K562 (cell line): ENCODE results near the gene CPPED1. TPM values are rescaled to one million over a fixed set of nuclear protein-coding genes. Genes with fewer than 3 reads are reported as not detected.
A peak's percentile ranks its signal among the peaks of the same experiment; 100 is the strongest.

Experiments used
- ARID2 ChIP-seq: fragments of 450-650 bp; IDR thresholded peaks from 2 replicates; pipeline ENCODE4 v1.6.1; 2017; ENCODE audit warnings: antibody characterized with exemption, mild to moderate bottlenecking
- CBX5 ChIP-seq: IDR thresholded peaks from 2 replicates; pipeline ENCODE4 v1.6.1; 2014; ENCODE audit warnings: low read depth, borderline replicate concordance
- CHD4 ChIP-seq: fragments of 200-600 bp; sonication (generic); IDR thresholded peaks from 3 replicates; pipeline ENCODE4 v1.6.1; 2012; ENCODE audit warnings: low read depth, mild to moderate bottlenecking, mixed read lengths, low read length, inconsistent platforms; ENCODE audit not compliant: insufficient read depth, insufficient replicate concordance, poor library complexity, severe bottlenecking
- CTBP1 ChIP-seq: fragments of 450-650 bp; IDR thresholded peaks from 2 replicates; pipeline ENCODE4 v1.6.1; 2016; ENCODE audit warnings: borderline replicate concordance
- DPF2 ChIP-seq: fragments of 450-650 bp; IDR thresholded peaks from 2 replicates; pipeline ENCODE4 v1.6.1; 2016
- ETV6 ChIP-seq, 3 experiments: fragments of 150-350 bp in 1 of 3; sonication (generic) in 1 of 3; formaldehyde crosslinking in 1 of 3; IDR thresholded peaks; 2 replicates each; pipeline versions ENCODE4 v1.6.1 to v1.8.0; 2014 to 2022; ENCODE audit warnings: borderline replicate concordance in 2 of 3, low read depth in 2 of 3, antibody characterized with exemption in 1 of 3, low read length in 1 of 3, mild to moderate bottlenecking in 1 of 3, missing genetic modification reagents in 1 of 3
- HCFC1 ChIP-seq: IDR thresholded peaks from 2 replicates; pipeline ENCODE4 v1.6.1; 2012; ENCODE audit warnings: low read depth, low read length, improper control_type of control experiment
- HDAC8 ChIP-seq: fragments of 450-650 bp; IDR thresholded peaks from 2 replicates; pipeline ENCODE4 v1.6.1; 2016; ENCODE audit warnings: mild to moderate bottlenecking, missing genetic modification characterization, moderate library complexity, missing compliant biosample characterization
- LARP7 ChIP-seq: fragments of 450-650 bp; IDR thresholded peaks from 2 replicates; pipeline ENCODE4 v1.6.1; 2016
- MCM2 ChIP-seq: fragments of 450-650 bp; IDR thresholded peaks from 2 replicates; pipeline ENCODE4 v1.6.1; 2017; ENCODE audit warnings: low read depth, mild to moderate bottlenecking
- MCM5 ChIP-seq: fragments of 450-650 bp; IDR thresholded peaks from 2 replicates; pipeline ENCODE4 v1.6.1; 2016; ENCODE audit warnings: low read depth
- MEF2A ChIP-seq: IDR thresholded peaks from 2 replicates; pipeline ENCODE4 v1.6.1; 2011; ENCODE audit warnings: low read depth, mild to moderate bottlenecking, low read length, moderate library complexity; ENCODE audit not compliant: control insufficient read depth
- NBN ChIP-seq: fragments of 450-650 bp; IDR thresholded peaks from 2 replicates; pipeline ENCODE4 v1.6.1; 2016; ENCODE audit warnings: low read depth, mild to moderate bottlenecking
- NFE2L1 ChIP-seq: fragments of 450-650 bp; IDR thresholded peaks from 2 replicates; pipeline ENCODE4 v1.6.1; 2016; ENCODE audit warnings: missing genetic modification characterization, low read depth, mild to moderate bottlenecking, missing compliant biosample characterization, moderate library complexity, borderline replicate concordance
- NFXL1 ChIP-seq: fragments of 450-650 bp; formaldehyde crosslinking; IDR thresholded peaks from 2 replicates; pipeline ENCODE4 v1.4.0; 2021; ENCODE audit warnings: mild to moderate bottlenecking
- NKRF ChIP-seq: fragments of 450-650 bp; IDR thresholded peaks from 2 replicates; pipeline ENCODE4 v1.6.1; 2016; ENCODE audit warnings: borderline replicate concordance
- POLR2G ChIP-seq: fragments of 200-400 bp; formaldehyde crosslinking; IDR thresholded peaks from 2 replicates; pipeline ENCODE4 v1.6.1; 2017; ENCODE audit warnings: low read depth, mild to moderate bottlenecking, antibody characterized with exemption, low read length, moderate library complexity
- RBFOX2 ChIP-seq: fragments of 200-400 bp; formaldehyde crosslinking; IDR thresholded peaks from 2 replicates; pipeline ENCODE4 v1.6.1; 2017; ENCODE audit warnings: low read depth, mild to moderate bottlenecking, low read length, moderate library complexity
- RFX1 ChIP-seq: fragments of 450-650 bp; IDR thresholded peaks from 2 replicates; pipeline ENCODE4 v1.6.1; 2016; ENCODE audit warnings: mild to moderate bottlenecking, moderate library complexity
- RNF2 ChIP-seq: sonication (generic); IDR thresholded peaks from 2 replicates; pipeline ENCODE4 v1.6.1; 2016
- SMARCA4 ChIP-seq: fragments of 450-650 bp; IDR thresholded peaks from 2 replicates; pipeline ENCODE4 v1.6.1; 2016
- SRF ChIP-seq, 2 experiments: fragments of 250-450, 450-650 bp in 1 of 2; sonication (Bioruptor Pico) in 1 of 2; sonication (generic) in 1 of 2; formaldehyde crosslinking; IDR thresholded peaks; 2 replicates each; pipeline versions ENCODE4 v1.5.0 to v1.5.1; 2020 to 2022; ENCODE audit warnings: mild to moderate bottlenecking in 1 of 2, missing genetic modification reagents in 1 of 2
- ZBTB1 ChIP-seq: sonication (generic); formaldehyde crosslinking; IDR thresholded peaks from 2 replicates; pipeline ENCODE4 v1.8.1; 2023; ENCODE audit warnings: missing genetic modification reagents, low read depth, mild to moderate bottlenecking, borderline replicate concordance
- ZNF274 ChIP-seq: IDR thresholded peaks from 2 replicates; pipeline ENCODE4 v1.6.1; 2011; ENCODE audit warnings: low read depth, mild to moderate bottlenecking, low read length, moderate library complexity, borderline replicate concordance
- ZNF41 ChIP-seq: fragments of 250-450 bp; sonication (Bioruptor Pico); conservative IDR thresholded peaks from 2 replicates; pipeline ENCODE4 v1.4.0; 2020; ENCODE audit warnings: mild to moderate bottlenecking
- ZNF511 ChIP-seq: sonication (generic); formaldehyde crosslinking; IDR thresholded peaks from 2 replicates; pipeline ENCODE4 v1.8.0; 2022; ENCODE audit warnings: mild to moderate bottlenecking, missing genetic modification reagents
- ZNF561 ChIP-seq: fragments of 450-650 bp; formaldehyde crosslinking; conservative IDR thresholded peaks from 2 replicates; pipeline ENCODE4 v1.4.0; 2020; ENCODE audit warnings: mild to moderate bottlenecking, moderate library complexity
- ZNF583 ChIP-seq: fragments of 250-450 bp; sonication (Bioruptor Pico); IDR thresholded peaks from 2 replicates; pipeline ENCODE4 v1.4.0; 2020
- ZNF699 ChIP-seq: fragments of 250-450 bp; sonication (Bioruptor Pico); IDR thresholded peaks from 2 replicates; pipeline ENCODE4 v1.8.0; 2021; ENCODE audit warnings: mild to moderate bottlenecking, moderate library complexity; ENCODE audit not compliant: insufficient replicate concordance
- polyA plus RNA-seq, 8 experiments: library from polyadenylated mRNA; depleted of rRNA in 4 of 8; stranded (reverse) in 5 of 8; unstranded in 3 of 8; fragments of >200 nt; fragmentation: Nextera tagmentation in 2 of 8; fragmentation: Illumina TruSeq in 1 of 8; extraction: Ambion mirVana in 2 of 8; extraction: Trizol in 1 of 8; gene quantifications; 2 replicates each; pipeline versions ENCODE4 v1.2.1 to v1.2.3, GENCODE V29; 2011 to 2014; ENCODE audit warnings: inconsistent platforms in 1 of 8, missing spikeins in 1 of 8
- total RNA-seq, 7 experiments: library from RNA; depleted of rRNA in 6 of 7; stranded (reverse); fragments of >200 nt in 6 of 7; fragmentation: Illumina TruSeq in 2 of 7; extraction: Trizol in 2 of 7; gene quantifications; 2 replicates each; pipeline versions ENCODE4 v1.2.1 to v1.2.3, GENCODE V29; 2011 to 2021; ENCODE audit warnings: low replicate concordance in 1 of 7

CPPED1 gene
- total and polyA plus RNA-seq, 9 of the 15 experiments (the other 6 are each of a cell fraction or from before 2014, with no cell fraction given): 7.5 to 25.7 (median 16.9) TPM

GRCh38 chr16:12611006-12611477, 192.6 kb downstream of the CPPED1 start (continued):
- TF ChIP-seq LARP7 (no peak), ZNF699 (CRISPR knock-in tag) (peak; percentile 99), ZNF41 (CRISPR knock-in tag) (peak; percentile 98), CTBP1 (0 out of 2 replicates have a peak, but pooled peaks have one; percentile 16), RNF2 (no peak), MEF2A (no peak), NKRF (no peak), POLR2G (no peak), ZNF511 (CRISPR knock-in tag) (no peak), CBX5 (no peak), NFXL1 (peak; percentile 96), CHD4 (no peak), HDAC8 (peak; percentile 99), NFE2L1 (tag) (peak; percentile 61; the same call in 1 of the 2 replicates), MCM5 (no peak), SMARCA4 (0 out of 2 replicates have a peak, but pooled peaks have one; percentile 58), ZNF583 (CRISPR knock-in tag) (peak; percentile 100), ARID2 (no peak), ZNF274 (no peak), HCFC1 (no peak), ETV6 (IDR thresholded peaks at IDR 0.05; ENCODE audit: borderline replicate concordance in 1 of 2, low read depth in 2 of 2, low read length in 1 of 2) (no peak), ETV6 (CRISPR knock-in tag; IDR thresholded peaks at IDR 0.05; ENCODE audit: borderline replicate concordance) (no peak), RFX1 (peak; percentile 62), SRF (CRISPR knock-in tag; IDR thresholded peaks at IDR 0.05) (peak in 1 of 2 experiments; percentile 85; a peak in 2 of 4 replicates), DPF2 (0 out of 2 replicates have a peak, but pooled peaks have one; percentile 37), MCM2 (no peak), ZBTB1 (CRISPR knock-in tag) (no peak), NBN (no peak), ZNF561 (CRISPR knock-in tag) (peak; percentile 92), RBFOX2 (no peak)
